IPS DF 6.9 (cell line): ENCODE data around the gene PTPRS.

Experiments
- DNase-seq: peaks from one replicate; pipeline ENCODE4 v3.0.0-alpha.2; 2013; ENCODE audit warnings: low read depth, low spot score
- H3K27ac ChIP-seq: one replicate; pipeline ENCODE4 v1.5.1; 2013; ENCODE audit warnings: low read length, control low read depth
- H3K27me3 ChIP-seq: 2 replicates; pipeline ENCODE4 v1.6.1; 2013; ENCODE audit warnings: mild to moderate bottlenecking, low read length; ENCODE audit not compliant: control insufficient read depth, insufficient read depth
- H3K36me3 ChIP-seq: 2 replicates; pipeline ENCODE4 v1.6.1; 2013; ENCODE audit warnings: low read length; ENCODE audit not compliant: control insufficient read depth, insufficient read depth
- H3K4me1 ChIP-seq: 2 replicates; pipeline ENCODE4 v1.6.1; 2013; ENCODE audit warnings: low read length; ENCODE audit not compliant: control insufficient read depth, insufficient read depth
- H3K4me3 ChIP-seq: 2 replicates; pipeline ENCODE4 v1.5.1; 2013; ENCODE audit warnings: mild to moderate bottlenecking, low read length
- H3K9me3 ChIP-seq: 2 replicates; pipeline ENCODE4 v1.6.1; 2013; ENCODE audit warnings: low read length, inconsistent platforms; ENCODE audit not compliant: control insufficient read depth, insufficient read depth
- WGBS: extraction: QIAGEN DNeasy Blood & Tissue Kit; methylation state at CpG from one replicate; pipeline ENCODE4 v1.1.7; 2013; ENCODE audit warnings: mixed read lengths, missing lambda C conversion rate; ENCODE audit not compliant: insufficient read length, insufficient coverage; 5-methylcytosine and 5-hydroxymethylcytosine counted together

PTPRS gene

GRCh38 chr19:5321851-5322681 lies 18.5 kb downstream of the PTPRS start:
- no peaks in the 10 kb centered on the region for H3K27me3 ChIP-seq
- H3K9me3 ChIP-seq = no peaks in the 10 kb centered on the region
- H3K4me1 ChIP-seq = no peaks in the 10 kb centered on the region; the same call in 1 of the 2 replicates
- DNase-seq = no peak
- H3K36me3 ChIP-seq = no peaks in the 10 kb centered on the region
- no peak overlapping the region for H3K27ac ChIP-seq
- no peak overlapping the region for H3K4me3 ChIP-seq
- WGBS = no CpG with 5 or more reads among the region's 34 CpGs

- no peak overlapping the region for H3K27ac ChIP-seq
- no CpG with 5 or more reads among the region's 9 CpGs for WGBS
- H3K4me1 ChIP-seq = no peaks in the 10 kb centered on the region; the same call in 1 of the 2 replicates
- H3K27me3 ChIP-seq = no peaks in the 10 kb centered on the region
- no peaks in the 10 kb centered on the region for H3K9me3 ChIP-seq
- H3K36me3 ChIP-seq = no peaks in the 10 kb centered on the region
- H3K4me3 ChIP-seq = no peak overlapping the region
- no peak for DNase-seq
These were observed 19.5 kb downstream of the PTPRS start for GRCh38 chr19:5321066-5321642.

GRCh38 chr19:5319516-5319915 lies 21.1 kb downstream of the PTPRS start:
- WGBS = no CpG with 5 or more reads among the region's 9 CpGs

GRCh38 chr19:5318306-5318705 lies 22.3 kb downstream of the PTPRS start:
- Histone ChIP-seq H3K27ac (no peak overlapping the region), H3K36me3 (no peaks in the 10 kb centered on the region), H3K4me1 (no peaks in the 10 kb centered on the region; the same call in 1 of the 2 replicates), H3K27me3 (no peaks in the 10 kb centered on the region), H3K9me3 (no peaks in the 10 kb centered on the region), H3K4me3 (no peak overlapping the region)
- no peak for DNase-seq
- WGBS = no CpG with 5 or more reads among the region's 6 CpGs

More at GRCh38 chr19:5319516-5319915, 21.1 kb downstream of the PTPRS start:
- no peak for DNase-seq
- H3K4me1 ChIP-seq = no peaks in the 10 kb centered on the region; the same call in 1 of the 2 replicates
- no peaks in the 10 kb centered on the region for H3K9me3 ChIP-seq
- H3K36me3 ChIP-seq = no peaks in the 10 kb centered on the region
- no peak overlapping the region for H3K4me3 ChIP-seq
- H3K27me3 ChIP-seq = no peaks in the 10 kb centered on the region
- no peak overlapping the region for H3K27ac ChIP-seq

- H3K4me3 ChIP-seq = no peak overlapping the region
- H3K27ac ChIP-seq = no peak overlapping the region
- WGBS = no CpG with 5 or more reads among the region's 7 CpGs
- H3K27me3 ChIP-seq = no peaks in the 10 kb centered on the region
- no peaks in the 10 kb centered on the region for H3K36me3 ChIP-seq
- DNase-seq = no peak
- no peaks in the 10 kb centered on the region; the same call in 1 of the 2 replicates for H3K4me1 ChIP-seq
- no peaks in the 10 kb centered on the region for H3K9me3 ChIP-seq
These were observed 23.3 kb downstream of the PTPRS start for GRCh38 chr19:5317321-5317720.

GRCh38 chr19:5316138-5316537 lies 24.5 kb downstream of the PTPRS start:
- no peak overlapping the region for H3K4me3 ChIP-seq
- WGBS = no CpG with 5 or more reads among the region's 9 CpGs
- no peak for DNase-seq

GRCh38 chr19:5314907-5315298 lies 25.7 kb downstream of the PTPRS start:
- no peaks in the 10 kb centered on the region for H3K9me3 ChIP-seq
- no peaks in the 10 kb centered on the region for H3K4me1 ChIP-seq
- WGBS = no CpG with 5 or more reads among the region's 4 CpGs
- H3K27ac ChIP-seq = no peak overlapping the region
- H3K4me3 ChIP-seq = no peak overlapping the region
- DNase-seq = no peak
- H3K27me3 ChIP-seq = no peaks in the 10 kb centered on the region
- no peaks in the 10 kb centered on the region for H3K36me3 ChIP-seq

More at GRCh38 chr19:5316138-5316537, 24.5 kb downstream of the PTPRS start:
- H3K27me3 ChIP-seq = no peaks in the 10 kb centered on the region
- no peaks in the 10 kb centered on the region for H3K4me1 ChIP-seq
- no peaks in the 10 kb centered on the region for H3K9me3 ChIP-seq
- H3K36me3 ChIP-seq = no peaks in the 10 kb centered on the region
- H3K27ac ChIP-seq = no peak overlapping the region

- Histone ChIP-seq H3K9me3 (no peaks in the 10 kb centered on the region), H3K4me1 (no peaks in the 10 kb centered on the region; the same call in 1 of the 2 replicates), H3K27ac (no peak overlapping the region), H3K27me3 (no peaks in the 10 kb centered on the region), H3K4me3 (no peak overlapping the region), H3K36me3 (no peaks in the 10 kb centered on the region)
- no peak for DNase-seq
- WGBS = no CpG with 5 or more reads among the region's 7 CpGs
These were observed 26.4 kb downstream of the PTPRS start for GRCh38 chr19:5314012-5314906.

- no peaks in the 10 kb centered on the region for H3K36me3 ChIP-seq
- DNase-seq = no peak
- no peak overlapping the region for H3K27ac ChIP-seq
- H3K4me1 ChIP-seq = no peaks in the 10 kb centered on the region; the same call in 1 of the 2 replicates
- no peak overlapping the region for H3K4me3 ChIP-seq
- no CpG with 5 or more reads among the region's 17 CpGs for WGBS
- H3K27me3 ChIP-seq = no peaks in the 10 kb centered on the region
- H3K9me3 ChIP-seq = no peaks in the 10 kb centered on the region
These were observed 27.3 kb downstream of the PTPRS start for GRCh38 chr19:5313307-5313706.

GRCh38 chr19:5312058-5312457 lies 28.6 kb downstream of the PTPRS start:
- Histone ChIP-seq H3K27me3 (no peaks in the 10 kb centered on the region), H3K27ac (no peak overlapping the region), H3K36me3 (no peaks in the 10 kb centered on the region), H3K9me3 (no peaks in the 10 kb centered on the region), H3K4me3 (no peak overlapping the region), H3K4me1 (no peaks in the 10 kb centered on the region; the same call in 1 of the 2 replicates)
- WGBS = no CpG with 5 or more reads among the region's 8 CpGs
- no peak for DNase-seq
